Activated T-helper 17 cell treated with anti-CD3 and anti-CD28 coated beads, Interleukin-2, amount 50 U/mL, for 72 hours (primary cell): ENCODE measurements around the gene NALCN. TPM values are rescaled to one million over a fixed set of nuclear protein-coding genes. Genes with fewer than 3 reads are reported as not detected.

Source experiments
- ATAC-seq: fragments of 150-1000 bp; cut with Tn5 transposase; replicated peaks from 2 replicates; pipeline ENCODE4 v1.10.0; 2021; ENCODE audit warnings: mild to moderate bottlenecking, moderate library complexity
- H3K27ac Mint-ChIP-seq: one replicate; pipeline ENCODE4 v1.8.0; 2022; ENCODE audit warnings: mixed read lengths
- H3K27me3 Mint-ChIP-seq: one replicate; pipeline ENCODE4 v1.8.0; 2022; ENCODE audit warnings: mixed read lengths
- H3K36me3 Mint-ChIP-seq: one replicate; pipeline ENCODE4 v1.8.0; 2022; ENCODE audit warnings: low read depth, mild to moderate bottlenecking, mixed read lengths
- H3K4me1 Mint-ChIP-seq: one replicate; pipeline ENCODE4 v1.8.0; 2022; ENCODE audit warnings: mixed read lengths
- H3K4me3 Mint-ChIP-seq: one replicate; pipeline ENCODE4 v1.8.0; 2022; ENCODE audit warnings: mild to moderate bottlenecking, mixed read lengths
- H3K9me3 Mint-ChIP-seq: one replicate; pipeline ENCODE4 v1.8.0; 2022; ENCODE audit warnings: mixed read lengths
- total RNA-seq, 2 donors: library from RNA; stranded (reverse); gene quantifications; one replicate each; pipeline ENCODE4 v1.2.3, GENCODE V29; 2022

The NALCN gene
- total RNA-seq, 2 donors from 2014 or later: not detected

- no peaks in the 10 kb centered on the region for H3K4me1 Mint-ChIP-seq
- no peak overlapping the region for H3K4me3 Mint-ChIP-seq
- H3K9me3 Mint-ChIP-seq: no peaks in the 10 kb centered on the region
- ATAC-seq: no peak
- H3K36me3 Mint-ChIP-seq: no peaks in the 10 kb centered on the region
- H3K27me3 Mint-ChIP-seq: peaks cover 35% of the 10 kb centered on the region
- no peak overlapping the region for H3K27ac Mint-ChIP-seq
Observed at GRCh38 chr13:101140936-101141335, 275.4 kb downstream of the NALCN start.

GRCh38 chr13:101140087-101140770 is 276.1 kb downstream of the NALCN start:
- Mint-ChIP-seq H3K4me1 (no peaks in the 10 kb centered on the region), H3K9me3 (no peaks in the 10 kb centered on the region), H3K36me3 (no peaks in the 10 kb centered on the region), H3K27ac (no peak overlapping the region), H3K27me3 (peaks cover 35% of the 10 kb centered on the region), H3K4me3 (no peak overlapping the region)
- ATAC-seq: no peak

DNA sequence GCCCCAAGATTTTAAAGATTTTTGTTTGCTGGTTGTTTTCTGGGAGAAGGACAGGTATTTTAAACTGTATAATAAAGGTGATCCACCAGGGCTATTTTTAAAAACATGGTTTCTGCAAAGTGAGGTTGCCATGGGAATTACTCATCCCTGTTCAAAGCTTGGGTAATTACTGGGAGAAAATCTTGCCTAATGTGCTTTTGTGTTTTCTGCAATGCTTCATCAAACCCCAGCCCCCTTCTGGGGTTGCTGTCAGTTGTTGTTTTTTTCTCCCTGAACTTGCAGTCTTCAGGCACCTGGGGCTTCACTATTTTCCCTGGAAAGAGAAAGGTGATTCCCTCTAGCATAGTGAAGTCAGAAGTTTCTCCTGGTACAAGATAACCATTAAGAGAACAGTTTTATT is 277.2 kb downstream of the NALCN start:
- no peak overlapping the region for H3K4me3 Mint-ChIP-seq
- peaks cover 38% of the 10 kb centered on the region for H3K27me3 Mint-ChIP-seq
- no peak overlapping the region for H3K27ac Mint-ChIP-seq
- no peaks in the 10 kb centered on the region for H3K9me3 Mint-ChIP-seq
- no peak for ATAC-seq
- H3K36me3 Mint-ChIP-seq: no peaks in the 10 kb centered on the region
- H3K4me1 Mint-ChIP-seq: no peaks in the 10 kb centered on the region

- peaks cover 5% of the 10 kb centered on the region for H3K4me1 Mint-ChIP-seq
- peaks cover 14% of the 10 kb centered on the region for H3K27me3 Mint-ChIP-seq
- ATAC-seq: peak; percentile 79
- H3K36me3 Mint-ChIP-seq: no peaks in the 10 kb centered on the region
- no peaks in the 10 kb centered on the region for H3K9me3 Mint-ChIP-seq
- no peak overlapping the region for H3K27ac Mint-ChIP-seq
- H3K4me3 Mint-ChIP-seq: no peak overlapping the region
Observed at GRCh38 chr13:101127741-101128353, 288.5 kb downstream of the NALCN start.

DNA sequence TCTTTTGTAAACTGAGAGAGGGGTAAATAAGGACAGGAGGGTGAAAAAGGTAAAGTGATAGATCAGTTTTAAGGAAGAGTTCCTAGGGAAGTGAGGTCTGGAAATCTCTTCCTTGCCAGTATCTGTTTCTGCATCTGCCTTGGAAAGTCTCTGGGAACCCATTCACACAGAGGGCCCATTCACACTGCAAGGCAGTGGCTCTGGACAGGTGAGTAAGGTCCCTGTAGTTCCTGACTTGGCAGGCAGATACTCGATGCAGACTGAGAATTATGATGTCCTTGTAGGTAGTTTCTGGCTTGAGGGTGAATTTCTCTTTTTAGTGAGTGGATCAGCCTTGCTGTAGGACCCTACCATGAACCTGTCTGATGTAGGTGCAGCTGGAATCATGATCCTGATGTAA is 293.3 kb downstream of the NALCN start:
- no peak for ATAC-seq
- no peaks in the 10 kb centered on the region for H3K27me3 Mint-ChIP-seq
- H3K36me3 Mint-ChIP-seq: no peaks in the 10 kb centered on the region
- H3K27ac Mint-ChIP-seq: no peak overlapping the region
- H3K4me3 Mint-ChIP-seq: no peak overlapping the region
- H3K9me3 Mint-ChIP-seq: no peaks in the 10 kb centered on the region
- H3K4me1 Mint-ChIP-seq: peaks cover 4% of the 10 kb centered on the region

- no peaks in the 10 kb centered on the region for H3K4me1 Mint-ChIP-seq
- H3K27ac Mint-ChIP-seq: no peak overlapping the region
- no peak overlapping the region for H3K4me3 Mint-ChIP-seq
- peaks cover 4% of the 10 kb centered on the region for H3K27me3 Mint-ChIP-seq
- no peaks in the 10 kb centered on the region for H3K9me3 Mint-ChIP-seq
- no peaks in the 10 kb centered on the region for H3K36me3 Mint-ChIP-seq
- no peak for ATAC-seq
Observed at GRCh38 chr13:101121608-101122007, 294.7 kb downstream of the NALCN start.

DNA sequence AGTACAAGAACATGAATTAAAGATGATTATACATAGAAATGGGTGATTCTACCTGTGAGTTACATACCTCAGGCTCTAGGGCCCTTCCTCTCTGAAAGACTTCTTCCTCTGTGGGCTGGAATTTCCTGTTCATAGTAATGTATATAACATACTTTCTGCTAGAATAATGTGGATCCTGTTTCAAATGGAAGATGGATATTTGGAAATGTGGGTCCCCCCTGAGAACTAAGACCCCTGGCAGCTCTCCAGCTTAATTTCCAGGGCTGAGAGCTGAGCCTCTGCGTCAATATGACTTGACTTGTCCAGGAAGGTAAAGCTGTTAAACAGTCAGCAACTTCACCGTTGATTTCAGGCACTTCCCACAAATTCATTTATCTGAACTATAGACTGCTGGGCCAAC is 296.3 kb downstream of the NALCN start:
- Mint-ChIP-seq H3K4me1 (no peaks in the 10 kb centered on the region), H3K27me3 (peaks cover 4% of the 10 kb centered on the region), H3K36me3 (no peaks in the 10 kb centered on the region), H3K27ac (no peak overlapping the region), H3K4me3 (no peak overlapping the region), H3K9me3 (no peaks in the 10 kb centered on the region)
- no peak for ATAC-seq

DNA sequence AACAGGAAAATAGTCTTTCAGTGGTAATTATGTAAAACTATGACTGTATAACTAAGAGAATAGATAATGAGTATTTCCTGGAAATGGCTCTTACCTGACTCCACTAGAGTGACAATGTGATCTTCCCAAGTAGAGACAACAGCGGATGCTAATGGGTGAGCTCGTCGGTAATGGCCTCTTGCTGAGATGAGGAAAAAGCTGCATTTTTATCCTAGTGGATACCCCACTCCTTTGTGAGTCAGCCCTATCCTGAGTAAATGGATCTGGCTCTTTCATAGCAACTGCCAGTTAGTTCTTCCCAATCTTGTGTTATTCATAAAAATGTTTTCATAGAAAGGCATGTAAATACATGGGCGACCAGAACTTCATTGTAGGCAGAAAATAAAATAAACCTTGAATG is 299.5 kb downstream of the NALCN start:
- Mint-ChIP-seq H3K4me1 (no peaks in the 10 kb centered on the region), H3K9me3 (no peaks in the 10 kb centered on the region), H3K27me3 (peaks cover 4% of the 10 kb centered on the region), H3K27ac (no peak overlapping the region), H3K4me3 (no peak overlapping the region), H3K36me3 (no peaks in the 10 kb centered on the region)
- ATAC-seq: no peak

GRCh38 chr13:101116341-101116740 is 300.0 kb downstream of the NALCN start:
- Mint-ChIP-seq H3K27me3 (peaks cover 7% of the 10 kb centered on the region), H3K4me1 (no peaks in the 10 kb centered on the region), H3K27ac (no peak overlapping the region), H3K36me3 (no peaks in the 10 kb centered on the region), H3K4me3 (no peak overlapping the region), H3K9me3 (no peaks in the 10 kb centered on the region)
- ATAC-seq: no peak

GRCh38 chr13:101115762-101116171 is 300.5 kb downstream of the NALCN start:
- no peaks in the 10 kb centered on the region for H3K9me3 Mint-ChIP-seq
- H3K4me1 Mint-ChIP-seq: no peaks in the 10 kb centered on the region
- H3K4me3 Mint-ChIP-seq: no peak overlapping the region
- H3K27ac Mint-ChIP-seq: no peak overlapping the region
- ATAC-seq: no peak
- no peaks in the 10 kb centered on the region for H3K36me3 Mint-ChIP-seq
- peaks cover 7% of the 10 kb centered on the region for H3K27me3 Mint-ChIP-seq

- no peak overlapping the region for H3K4me3 Mint-ChIP-seq
- no peaks in the 10 kb centered on the region for H3K4me1 Mint-ChIP-seq
- H3K36me3 Mint-ChIP-seq: no peaks in the 10 kb centered on the region
- ATAC-seq: no peak
- peaks cover 18% of the 10 kb centered on the region for H3K27me3 Mint-ChIP-seq
- no peaks in the 10 kb centered on the region for H3K9me3 Mint-ChIP-seq
- no peak overlapping the region for H3K27ac Mint-ChIP-seq
Observed at GRCh38 chr13:101111894-101112293, 304.4 kb downstream of the NALCN start.

GRCh38 chr13:101109005-101109404 is 307.3 kb downstream of the NALCN start:
- H3K27me3 Mint-ChIP-seq: peaks cover 28% of the 10 kb centered on the region
- H3K27ac Mint-ChIP-seq: no peak overlapping the region
- no peak overlapping the region for H3K4me3 Mint-ChIP-seq
- H3K9me3 Mint-ChIP-seq: peaks cover 4% of the 10 kb centered on the region
- H3K4me1 Mint-ChIP-seq: no peaks in the 10 kb centered on the region
- H3K36me3 Mint-ChIP-seq: no peaks in the 10 kb centered on the region
- ATAC-seq: no peak

DNA sequence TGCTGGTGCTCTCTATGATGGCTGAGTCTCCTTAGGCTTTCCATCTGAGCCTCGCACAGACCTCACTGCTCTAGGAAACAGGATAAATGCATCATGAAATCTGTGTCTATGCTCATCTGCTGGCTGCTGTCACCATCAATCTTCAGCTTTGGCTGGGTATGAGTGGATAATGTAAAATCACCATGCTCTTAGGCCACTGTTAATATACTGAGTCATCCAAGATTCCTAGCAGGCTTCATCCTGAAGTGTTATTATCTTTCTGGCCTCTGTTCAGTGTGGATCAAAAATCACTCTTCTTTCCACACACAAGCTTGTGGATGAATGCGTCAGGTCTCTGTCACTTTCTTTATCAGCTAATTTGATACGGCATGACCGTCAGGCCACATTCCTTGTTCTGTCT is 317.4 kb downstream of the NALCN start:
- Mint-ChIP-seq H3K4me3 (no peak overlapping the region), H3K27me3 (peaks cover 13% of the 10 kb centered on the region)

GRCh38 chr13:101092985-101093384 is 323.3 kb downstream of the NALCN start:
- Mint-ChIP-seq H3K4me3 (no peak overlapping the region), H3K36me3 (no peaks in the 10 kb centered on the region), H3K9me3 (no peaks in the 10 kb centered on the region), H3K4me1 (no peaks in the 10 kb centered on the region), H3K27ac (no peak overlapping the region), H3K27me3 (peaks cover 22% of the 10 kb centered on the region)
- ATAC-seq: no peak

More for the DNA sequence above, 317.4 kb downstream of the NALCN start:
- Mint-ChIP-seq H3K27ac (no peak overlapping the region), H3K4me1 (no peaks in the 10 kb centered on the region), H3K9me3 (no peaks in the 10 kb centered on the region), H3K36me3 (no peaks in the 10 kb centered on the region)
- no peak for ATAC-seq

- H3K4me1 Mint-ChIP-seq: no peaks in the 10 kb centered on the region
- no peak overlapping the region for H3K27ac Mint-ChIP-seq
- peaks cover 20% of the 10 kb centered on the region for H3K27me3 Mint-ChIP-seq
- H3K4me3 Mint-ChIP-seq: no peak overlapping the region
- peak; percentile 49 for ATAC-seq
- H3K36me3 Mint-ChIP-seq: no peaks in the 10 kb centered on the region
- no peaks in the 10 kb centered on the region for H3K9me3 Mint-ChIP-seq
Observed at GRCh38 chr13:101090287-101090686, 326.0 kb downstream of the NALCN start.
